HEK293 (cell line): ENCODE measurements around the gene MTHFD1L.
A peak's percentile ranks its signal among the peaks of the same experiment; 100 is the strongest.
"Not testable (repeated sequence)": the region's sequence is repeated elsewhere in the genome, so short reads cannot be mapped to it uniquely, and the experiment has no call there.

Source experiments
- CTCF ChIA-PET: fragments of 350-600 bp; formaldehyde crosslinking; extraction: SDS; loops from one replicate; lab custom pipeline; 2021; ENCODE audit warnings: antibody characterized with exemption; lab: Yijun Ruan, JAX
- POLR2A ChIA-PET: fragments of 300-600 bp; formaldehyde crosslinking; extraction: SDS; loops from one replicate; lab custom pipeline; 2020; ENCODE audit warnings: antibody characterized with exemption, inconsistent platforms; lab: Yijun Ruan, JAX
- H3K27ac ChIP-seq: fragments of 200-500 bp; sonication (Bioruptor generic); 2 replicates; pipeline ENCODE4 v1.5.1; 2014; ENCODE audit warnings: low read depth, low read length, control low read depth, inconsistent platforms; ENCODE audit errors: extremely low read depth
- H3K36me3 ChIP-seq, 2 experiments: fragments of 200-500 bp in 1 of 2; sonication (Bioruptor generic) in 1 of 2; 1 replicate in 1 of 2; 2 replicates in 1 of 2; pipeline ENCODE4 v1.5.1; 2014 to 2017; ENCODE audit warnings: inconsistent platforms in 2 of 2, low read length in 2 of 2; ENCODE audit not compliant: control insufficient read depth in 2 of 2, insufficient read depth in 1 of 2
- H3K4me1 ChIP-seq: fragments of 200-500 bp; sonication (Bioruptor generic); 2 replicates; pipeline ENCODE4 v1.5.1; 2014; ENCODE audit warnings: mild to moderate bottlenecking, low read length, inconsistent platforms; ENCODE audit not compliant: control insufficient read depth, insufficient read depth
- H3K4me3 ChIP-seq: 2 replicates; pipeline ENCODE4 v1.5.1; 2011; ENCODE audit warnings: low read depth, mild to moderate bottlenecking, control low read depth, low read length, moderate library complexity
- H3K9me3 ChIP-seq: fragments of 200-500 bp; sonication (Bioruptor generic); 2 replicates; pipeline ENCODE4 v1.5.1; 2014; ENCODE audit warnings: low read depth, low read length, inconsistent platforms; ENCODE audit not compliant: control insufficient read depth, insufficient read depth
- BCL11A ChIP-seq: fragments of 450-650 bp; formaldehyde crosslinking; IDR thresholded peaks from 2 replicates; pipeline ENCODE4 v1.5.1; 2016; ENCODE audit warnings: low read depth, missing biosample characterization, missing genetic modification characterization
- CTCF ChIP-seq: fragments of 450-650 bp; formaldehyde crosslinking; IDR thresholded peaks from 2 replicates; pipeline ENCODE4 v1.5.1; 2016; ENCODE audit warnings: missing biosample characterization, missing genetic modification characterization
- GLI2 ChIP-seq: fragments of 450-650 bp; formaldehyde crosslinking; IDR thresholded peaks from 2 replicates; pipeline ENCODE4; 2017; ENCODE audit warnings: missing biosample characterization, missing genetic modification characterization, low read depth, borderline replicate concordance
- PRDM1 ChIP-seq: fragments of 450-650 bp; formaldehyde crosslinking; IDR thresholded peaks from 2 replicates; pipeline ENCODE4; 2016; ENCODE audit warnings: missing biosample characterization, missing genetic modification characterization
- REST ChIP-seq: fragments of 450-650 bp; formaldehyde crosslinking; IDR thresholded peaks from 2 replicates; pipeline ENCODE4 v1.5.1; 2016; ENCODE audit warnings: missing biosample characterization, missing genetic modification characterization
- ZFP37 ChIP-seq: fragments of 450-650 bp; formaldehyde crosslinking; IDR thresholded peaks from 2 replicates; pipeline ENCODE4 v1.5.1; 2016; ENCODE audit warnings: missing biosample characterization, missing genetic modification characterization
- ZNF114 ChIP-seq: fragments of 450-650 bp; formaldehyde crosslinking; IDR thresholded peaks from 2 replicates; pipeline ENCODE4 v1.5.0; 2017; ENCODE audit warnings: missing biosample characterization, missing genetic modification characterization
- ZNF121 ChIP-seq: fragments of 450-650 bp; formaldehyde crosslinking; IDR thresholded peaks from 2 replicates; pipeline ENCODE4 v1.5.1; 2016; ENCODE audit warnings: missing biosample characterization, missing genetic modification characterization
- ZNF214 ChIP-seq: fragments of 450-650 bp; formaldehyde crosslinking; IDR thresholded peaks from 2 replicates; pipeline ENCODE4 v1.5.1; 2017; ENCODE audit warnings: missing biosample characterization, mild to moderate bottlenecking, missing genetic modification characterization, borderline replicate concordance
- ZNF221 ChIP-seq: fragments of 450-650 bp; formaldehyde crosslinking; IDR thresholded peaks from 2 replicates; pipeline ENCODE4 v1.5.1; 2017; ENCODE audit warnings: missing biosample characterization, missing genetic modification characterization, borderline replicate concordance
- ZNF223 ChIP-seq: fragments of 450-650 bp; formaldehyde crosslinking; IDR thresholded peaks from 2 replicates; pipeline ENCODE4 v1.5.1; 2016; ENCODE audit warnings: missing biosample characterization, missing genetic modification characterization
- ZNF248 ChIP-seq: fragments of 450-650 bp; formaldehyde crosslinking; IDR thresholded peaks from 2 replicates; pipeline ENCODE4 v1.5.1; 2017; ENCODE audit warnings: missing biosample characterization, missing genetic modification characterization
- ZNF433 ChIP-seq: fragments of 450-650 bp; formaldehyde crosslinking; IDR thresholded peaks from 2 replicates; pipeline ENCODE4 v1.5.1; 2016; ENCODE audit warnings: missing biosample characterization, missing genetic modification characterization, low read depth
- ZNF610 ChIP-seq: fragments of 450-650 bp; formaldehyde crosslinking; IDR thresholded peaks from 2 replicates; pipeline ENCODE4 v1.5.1; 2016; ENCODE audit warnings: missing biosample characterization, missing genetic modification characterization, borderline replicate concordance
- ZNF645 ChIP-seq: fragments of 450-650 bp; formaldehyde crosslinking; IDR thresholded peaks from 2 replicates; pipeline ENCODE4; 2016; ENCODE audit warnings: missing biosample characterization, missing genetic modification characterization
- ZNF658 ChIP-seq: fragments of 450-650 bp; formaldehyde crosslinking; IDR thresholded peaks from 2 replicates; pipeline ENCODE4; 2016; ENCODE audit warnings: missing biosample characterization, missing genetic modification characterization
- ZNF768 ChIP-seq: fragments of 450-650 bp; formaldehyde crosslinking; IDR thresholded peaks from 2 replicates; pipeline ENCODE4 v1.5.1; 2018; ENCODE audit warnings: missing biosample characterization, mild to moderate bottlenecking, missing genetic modification characterization

MTHFD1L gene

GRCh38 chr6:151112130-151112529 is 246.6 kb downstream of the MTHFD1L start:
- H3K36me3 ChIP-seq: no peaks in the 10 kb centered on the region
- H3K9me3 ChIP-seq: no peaks in the 10 kb centered on the region
- ChIA-PET CTCF (interaction anchor here (0.6 to 0.9 kb wide), 3 partner anchors 103 to 1323 kb away, joined by 3 to 4 read pairs (median 3); no protein-coding TSS in a partner anchor), POLR2A (no interaction called here)
- H3K4me1 ChIP-seq: peaks cover 2% of the 10 kb centered on the region; the same call in 1 of the 2 replicates
- no peak overlapping the region for H3K27ac ChIP-seq
- no peak for TF ChIP-seq BCL11A (tag by site-specific recombination)
- no peak for TF ChIP-seq CTCF (tag by site-specific recombination)
- TF ChIP-seq ZNF214 (tag by site-specific recombination): no peak
- TF ChIP-seq ZNF645 (tag by site-specific recombination): no peak
- no peak for TF ChIP-seq ZNF114
- TF ChIP-seq ZNF221: no peak
- no peak for TF ChIP-seq ZNF433 (tag by site-specific recombination)
- no peak for TF ChIP-seq ZNF248
- TF ChIP-seq ZNF610: no peak
- TF ChIP-seq ZNF223: no peak
- TF ChIP-seq ZFP37: no peak
- TF ChIP-seq ZNF658 (tag by site-specific recombination): no peak
- TF ChIP-seq GLI2 (tag by site-specific recombination): no peak
- no peak for TF ChIP-seq PRDM1
- TF ChIP-seq, all 188 proteins: peak for 0
- no peak overlapping the region for H3K4me3 ChIP-seq

GRCh38 chr6:151112884-151113283 is 247.4 kb downstream of the MTHFD1L start:
- CTCF ChIA-PET, H3K4me3 ChIP-seq, POLR2A ChIA-PET, H3K4me1 ChIP-seq, H3K36me3 ChIP-seq, H3K27ac ChIP-seq, H3K9me3 ChIP-seq: not testable (repeated sequence)
- TF ChIP-seq ZNF121 (tag by site-specific recombination): peak; percentile 78

- TF ChIP-seq ZNF768 (tag by site-specific recombination) (peak; percentile 71; the same call in 1 of the 2 replicates), REST (tag by site-specific recombination) (no peak)
Observed at GRCh38 chr6:151113641-151114040, 248.1 kb downstream of the MTHFD1L start.

More at GRCh38 chr6:151113641-151114040, 248.1 kb downstream of the MTHFD1L start:
- Histone ChIP-seq H3K27ac (no peak overlapping the region), H3K36me3 (no peaks in the 10 kb centered on the region), H3K4me3 (no peak overlapping the region), H3K4me1 (peaks cover 2% of the 10 kb centered on the region; the same call in 1 of the 2 replicates), H3K9me3 (no peaks in the 10 kb centered on the region)
- CTCF ChIA-PET: no interaction called here
- POLR2A ChIA-PET: no interaction called here
